ENCODE data around the gene UBN2. TPM values are rescaled to one million over a fixed set of nuclear protein-coding genes. Genes with fewer than 3 reads are reported as not detected.

UBN2 gene
- total RNA-seq, 6 experiments from 2014 or later, result 7.7 to 10.1 (median 9.3) TPM

GRCh38 chr7:139259142-139259541 lies 28.1 kb downstream of the UBN2 start:
- H3K27ac Mint-ChIP-seq, result no peak overlapping the region
- DNase-seq, result no peak
- no peaks in the 10 kb centered on the region for H3K9me3 Mint-ChIP-seq
- no peak overlapping the region for H3K4me3 Mint-ChIP-seq
- no peak for TF ChIP-seq CTCF (IDR thresholded peaks at IDR 0.05)
- no peaks in the 10 kb centered on the region for H3K27me3 Mint-ChIP-seq (ENCODE audit: insufficient read depth)
- peaks cover 12% of the 10 kb centered on the region for H3K36me3 Mint-ChIP-seq (ENCODE audit: low read depth)
- peaks cover 8% of the 10 kb centered on the region; the same call in 1 of the 2 replicates for H3K4me1 Mint-ChIP-seq (ENCODE audit: low read depth)

GRCh38 chr7:139264220-139264619 lies 33.2 kb downstream of the UBN2 start:
- no peak for TF ChIP-seq CTCF (IDR thresholded peaks at IDR 0.05)
- no peak overlapping the region for H3K4me3 Mint-ChIP-seq
- H3K27ac Mint-ChIP-seq, result no peak overlapping the region
- no peaks in the 10 kb centered on the region for H3K4me1 Mint-ChIP-seq (ENCODE audit: low read depth)
- H3K9me3 Mint-ChIP-seq, result no peaks in the 10 kb centered on the region
- peaks cover 23% of the 10 kb centered on the region for H3K36me3 Mint-ChIP-seq (ENCODE audit: low read depth)
- no peaks in the 10 kb centered on the region for H3K27me3 Mint-ChIP-seq (ENCODE audit: insufficient read depth)
- DNase-seq, result no peak

GRCh38 chr7:139265673-139266072 lies 34.6 kb downstream of the UBN2 start:
- DNase-seq, result no peak
- Mint-ChIP-seq H3K27ac (no peak overlapping the region), H3K4me3 (no peak overlapping the region), H3K9me3 (no peaks in the 10 kb centered on the region), H3K36me3 (ENCODE audit: low read depth) (peaks cover 26% of the 10 kb centered on the region), H3K27me3 (ENCODE audit: insufficient read depth) (no peaks in the 10 kb centered on the region), H3K4me1 (ENCODE audit: low read depth) (no peaks in the 10 kb centered on the region)
- no peak for TF ChIP-seq CTCF (IDR thresholded peaks at IDR 0.05)

- no peak for TF ChIP-seq CTCF (IDR thresholded peaks at IDR 0.05)
- DNase-seq, result no peak
- Mint-ChIP-seq H3K27ac (no peak overlapping the region), H3K9me3 (no peaks in the 10 kb centered on the region), H3K4me1 (ENCODE audit: low read depth) (no peaks in the 10 kb centered on the region), H3K4me3 (no peak overlapping the region), H3K27me3 (ENCODE audit: insufficient read depth) (no peaks in the 10 kb centered on the region), H3K36me3 (ENCODE audit: low read depth) (peaks cover 17% of the 10 kb centered on the region)
These were observed 40.9 kb downstream of the UBN2 start for GRCh38 chr7:139271718-139272628.

GRCh38 chr7:139284252-139284896 lies 53.3 kb downstream of the UBN2 start:
- peaks cover 25% of the 10 kb centered on the region for H3K36me3 Mint-ChIP-seq (ENCODE audit: low read depth)
- H3K27ac Mint-ChIP-seq, result no peak overlapping the region

More at GRCh38 chr7:139284252-139284896, 53.3 kb downstream of the UBN2 start:
- H3K9me3 Mint-ChIP-seq, result no peaks in the 10 kb centered on the region
- H3K27me3 Mint-ChIP-seq (ENCODE audit: insufficient read depth), result no peaks in the 10 kb centered on the region
- no peak for TF ChIP-seq CTCF (IDR thresholded peaks at IDR 0.05)
- no peak overlapping the region for H3K4me3 Mint-ChIP-seq
- no peak for DNase-seq
- H3K4me1 Mint-ChIP-seq (ENCODE audit: low read depth), result no peaks in the 10 kb centered on the region

All from HFFc6 (cell line).